HEK293 (cell line): ENCODE measurements around the gene IQSEC1.

Source experiments
- CTCF ChIA-PET: fragments of 350-600 bp; formaldehyde crosslinking; extraction: SDS; loops from one replicate; lab custom pipeline; 2021; ENCODE audit warnings: antibody characterized with exemption; lab: Yijun Ruan, JAX
- POLR2A ChIA-PET: fragments of 300-600 bp; formaldehyde crosslinking; extraction: SDS; loops from one replicate; lab custom pipeline; 2020; ENCODE audit warnings: antibody characterized with exemption, inconsistent platforms; lab: Yijun Ruan, JAX
- H3K27ac ChIP-seq: fragments of 200-500 bp; sonication (Bioruptor generic); 2 replicates; pipeline ENCODE4 v1.5.1; 2014; ENCODE audit warnings: low read depth, low read length, control low read depth, inconsistent platforms; ENCODE audit errors: extremely low read depth
- H3K36me3 ChIP-seq, 2 experiments: fragments of 200-500 bp in 1 of 2; sonication (Bioruptor generic) in 1 of 2; 1 replicate in 1 of 2; 2 replicates in 1 of 2; pipeline ENCODE4 v1.5.1; 2014 to 2017; ENCODE audit warnings: inconsistent platforms in 2 of 2, low read length in 2 of 2; ENCODE audit not compliant: control insufficient read depth in 2 of 2, insufficient read depth in 1 of 2
- H3K4me1 ChIP-seq: fragments of 200-500 bp; sonication (Bioruptor generic); 2 replicates; pipeline ENCODE4 v1.5.1; 2014; ENCODE audit warnings: mild to moderate bottlenecking, low read length, inconsistent platforms; ENCODE audit not compliant: control insufficient read depth, insufficient read depth
- H3K4me3 ChIP-seq: 2 replicates; pipeline ENCODE4 v1.5.1; 2011; ENCODE audit warnings: low read depth, mild to moderate bottlenecking, control low read depth, low read length, moderate library complexity
- H3K9me3 ChIP-seq: fragments of 200-500 bp; sonication (Bioruptor generic); 2 replicates; pipeline ENCODE4 v1.5.1; 2014; ENCODE audit warnings: low read depth, low read length, inconsistent platforms; ENCODE audit not compliant: control insufficient read depth, insufficient read depth
- HOXC10 ChIP-seq: sonication (generic); formaldehyde crosslinking; IDR thresholded peaks from 2 replicates; pipeline ENCODE4 v1.8.1; 2023; ENCODE audit warnings: mild to moderate bottlenecking, missing genetic modification reagents
- IKZF3 ChIP-seq: fragments of 450-650 bp; IDR thresholded peaks from 2 replicates; pipeline ENCODE4 v1.5.0; 2018; ENCODE audit warnings: missing biosample characterization, mild to moderate bottlenecking, missing genetic modification characterization, moderate library complexity
- KLF10 ChIP-seq: fragments of 450-650 bp; IDR thresholded peaks from 2 replicates; pipeline ENCODE4 v1.5.1; 2018; ENCODE audit warnings: missing biosample characterization, mild to moderate bottlenecking, missing genetic modification characterization
- MEIS1 ChIP-seq: sonication (generic); formaldehyde crosslinking; IDR thresholded peaks from 2 replicates; pipeline ENCODE4 v1.8.1; 2022; ENCODE audit warnings: missing genetic modification reagents, mild to moderate bottlenecking, borderline replicate concordance
- PRDM1 ChIP-seq: fragments of 450-650 bp; formaldehyde crosslinking; IDR thresholded peaks from 2 replicates; pipeline ENCODE4; 2016; ENCODE audit warnings: missing biosample characterization, missing genetic modification characterization
- SP3 ChIP-seq: fragments of 450-650 bp; formaldehyde crosslinking; IDR thresholded peaks from 2 replicates; pipeline ENCODE4 v1.5.1; 2016; ENCODE audit warnings: missing biosample characterization, missing genetic modification characterization
- ZNF121 ChIP-seq: fragments of 450-650 bp; formaldehyde crosslinking; IDR thresholded peaks from 2 replicates; pipeline ENCODE4 v1.5.1; 2016; ENCODE audit warnings: missing biosample characterization, missing genetic modification characterization
- ZNF211 ChIP-seq: fragments of 450-650 bp; formaldehyde crosslinking; IDR thresholded peaks from 2 replicates; pipeline ENCODE4 v1.5.1; 2016; ENCODE audit warnings: low read depth, missing biosample characterization, missing genetic modification characterization
- ZNF23 ChIP-seq: fragments of 450-650 bp; formaldehyde crosslinking; IDR thresholded peaks from 2 replicates; pipeline ENCODE4 v1.5.1; 2016; ENCODE audit warnings: missing biosample characterization, missing genetic modification characterization, borderline replicate concordance
- ZNF239 ChIP-seq: fragments of 450-650 bp; formaldehyde crosslinking; IDR thresholded peaks from 2 replicates; pipeline ENCODE4 v1.5.1; 2016; ENCODE audit warnings: missing biosample characterization, missing genetic modification characterization
- ZNF473 ChIP-seq: fragments of 450-650 bp; formaldehyde crosslinking; IDR thresholded peaks from 2 replicates; pipeline ENCODE4 v1.5.1; 2017; ENCODE audit warnings: missing biosample characterization, missing genetic modification characterization
- ZNF513 ChIP-seq: fragments of 450-650 bp; IDR thresholded peaks from 2 replicates; pipeline ENCODE4 v1.5.1; 2018; ENCODE audit warnings: missing biosample characterization, missing genetic modification characterization
- ZNF521 ChIP-seq: fragments of 450-650 bp; formaldehyde crosslinking; IDR thresholded peaks from 2 replicates; pipeline ENCODE4 v1.5.1; 2017; ENCODE audit warnings: missing biosample characterization, mild to moderate bottlenecking, missing genetic modification characterization
- ZNF623 ChIP-seq: fragments of 450-650 bp; formaldehyde crosslinking; IDR thresholded peaks from 2 replicates; pipeline ENCODE4 v1.5.1; 2016; ENCODE audit warnings: missing biosample characterization, missing genetic modification characterization
- ZNF624 ChIP-seq: fragments of 450-650 bp; formaldehyde crosslinking; IDR thresholded peaks from 2 replicates; pipeline ENCODE4 v1.5.1; 2017; ENCODE audit warnings: missing biosample characterization, missing genetic modification characterization
- ZNF777 ChIP-seq: fragments of 450-650 bp; formaldehyde crosslinking; IDR thresholded peaks from 2 replicates; pipeline ENCODE4 v1.5.1; 2017; ENCODE audit warnings: missing biosample characterization, missing genetic modification characterization, borderline replicate concordance
- ZNF785 ChIP-seq: fragments of 450-650 bp; formaldehyde crosslinking; IDR thresholded peaks from 2 replicates; pipeline ENCODE4 v1.5.1; 2016; ENCODE audit warnings: missing biosample characterization, missing genetic modification characterization
- ZNF791 ChIP-seq: fragments of 450-650 bp; formaldehyde crosslinking; IDR thresholded peaks from 2 replicates; pipeline ENCODE4 v1.5.1; 2016; ENCODE audit warnings: missing biosample characterization, missing genetic modification characterization
- ZSCAN5A ChIP-seq: fragments of 450-650 bp; formaldehyde crosslinking; IDR thresholded peaks from 2 replicates; pipeline ENCODE4 v1.5.1; 2016; ENCODE audit warnings: missing biosample characterization, missing genetic modification characterization
- TF ChIP-seq, protein P1 (sequence below): fragments of 450-650 bp; formaldehyde crosslinking; IDR thresholded peaks from 2 replicates; pipeline ENCODE4 v1.5.1; 2017; ENCODE audit warnings: missing biosample characterization, missing genetic modification characterization
- TF ChIP-seq, protein P2 (sequence below): fragments of 450-650 bp; formaldehyde crosslinking; conservative IDR thresholded peaks from 2 replicates; pipeline ENCODE4 v1.5.1; 2016; ENCODE audit warnings: low read depth, missing biosample characterization, missing genetic modification characterization
- TF ChIP-seq, protein P3 (sequence below): fragments of 450-650 bp; formaldehyde crosslinking; IDR thresholded peaks from 2 replicates; pipeline ENCODE4 v1.5.1; 2016; ENCODE audit warnings: missing biosample characterization, missing genetic modification characterization

IQSEC1 gene

DNA sequence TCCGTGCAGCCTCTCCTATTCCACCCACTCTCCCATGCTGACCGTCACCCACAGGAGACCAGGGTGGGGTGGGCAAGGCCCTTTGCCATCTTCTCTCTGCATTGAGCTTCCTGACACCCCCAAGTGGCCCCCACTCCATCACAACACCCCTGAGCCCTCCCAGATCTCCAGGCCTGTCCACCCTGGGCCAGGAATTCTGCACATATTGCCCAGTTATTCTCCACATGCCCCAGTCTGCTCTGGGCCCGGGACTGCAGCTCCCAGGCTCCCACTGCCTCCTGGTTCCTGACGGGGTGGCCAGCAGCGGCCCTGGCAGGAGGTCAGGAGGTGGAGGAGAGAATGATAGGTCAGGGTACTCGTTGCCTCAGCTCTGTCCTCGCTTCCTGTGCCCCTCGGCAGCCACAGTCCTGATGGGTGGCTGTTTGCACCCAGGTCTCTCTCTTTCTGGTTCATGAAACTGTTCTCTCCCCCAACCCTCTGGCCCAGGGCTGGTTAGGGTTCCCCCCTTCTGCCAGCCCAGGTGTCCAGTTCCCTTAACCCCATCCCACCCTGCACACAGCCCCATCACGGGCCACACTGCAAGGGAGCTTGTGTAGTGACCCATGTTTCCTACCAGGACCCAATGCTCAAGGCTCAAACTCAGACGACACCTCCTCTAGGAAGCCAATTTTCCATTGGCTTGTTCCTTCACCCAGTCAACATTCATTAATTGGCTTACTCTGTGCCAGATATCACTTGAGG is 47.3 kb downstream of the IQSEC1 start:
- ChIA-PET CTCF (no interaction called here), POLR2A (no interaction called here)
- H3K27ac ChIP-seq = no peak overlapping the region
- no peaks in the 10 kb centered on the region; the same call in 1 of the 2 replicates for H3K4me1 ChIP-seq
- no peak overlapping the region for H3K4me3 ChIP-seq
- no peaks in the 10 kb centered on the region for H3K36me3 ChIP-seq
- no peaks in the 10 kb centered on the region for H3K9me3 ChIP-seq
- no peak for TF ChIP-seq ZNF473 (tag by site-specific recombination)
- no peak for TF ChIP-seq ZNF791
- no peak for TF ChIP-seq ZNF23 (tag by site-specific recombination)
- no peak for TF ChIP-seq MEIS1 (CRISPR knock-in tag)
- no peak for TF ChIP-seq SP3
- no peak for TF ChIP-seq ZNF624
- TF ChIP-seq, protein P1, sequence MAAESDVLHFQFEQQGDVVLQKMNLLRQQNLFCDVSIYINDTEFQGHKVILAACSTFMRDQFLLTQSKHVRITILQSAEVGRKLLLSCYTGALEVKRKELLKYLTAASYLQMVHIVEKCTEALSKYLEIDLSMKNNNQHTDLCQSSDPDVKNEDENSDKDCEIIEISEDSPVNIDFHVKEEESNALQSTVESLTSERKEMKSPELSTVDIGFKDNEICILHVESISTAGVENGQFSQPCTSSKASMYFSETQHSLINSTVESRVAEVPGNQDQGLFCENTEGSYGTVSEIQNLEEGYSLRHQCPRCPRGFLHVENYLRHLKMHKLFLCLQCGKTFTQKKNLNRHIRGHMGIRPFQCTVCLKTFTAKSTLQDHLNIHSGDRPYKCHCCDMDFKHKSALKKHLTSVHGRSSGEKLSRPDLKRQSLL = no peak
- TF ChIP-seq ZNF785 = no peak
- no peak for TF ChIP-seq ZNF513 (tag by site-specific recombination)
- TF ChIP-seq ZNF121 (tag by site-specific recombination) = no peak
- TF ChIP-seq HOXC10 (CRISPR knock-in tag) = no peak
- no peak for TF ChIP-seq ZNF777 (tag by site-specific recombination)
- TF ChIP-seq ZNF211 (tag by site-specific recombination) = no peak
- no peak for TF ChIP-seq KLF10 (tag by site-specific recombination)

DNA sequence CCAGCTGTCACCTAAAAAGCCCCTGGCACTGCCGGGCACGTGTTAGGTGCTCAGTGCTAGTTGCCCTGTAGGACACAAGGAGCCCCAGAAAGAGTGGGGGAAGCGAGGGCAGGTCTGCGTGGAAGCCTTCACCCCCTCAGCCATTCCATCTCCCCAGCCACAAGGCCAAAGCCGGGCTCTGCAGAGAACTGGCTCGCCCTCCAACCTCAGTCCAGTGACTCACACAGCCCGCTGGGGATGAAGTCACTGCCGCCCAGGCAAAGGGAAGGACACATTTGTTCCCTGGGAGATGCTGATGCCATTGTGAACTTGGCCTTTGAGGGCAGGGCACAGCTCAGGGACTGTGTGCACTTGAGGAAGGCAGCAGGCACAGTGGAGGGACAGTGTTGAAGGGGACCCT is 48.1 kb downstream of the IQSEC1 start:
- CTCF ChIA-PET = no interaction called here
- POLR2A ChIA-PET = no interaction called here
- TF ChIP-seq ZNF521 (no peak), ZNF239 (tag by site-specific recombination) (no peak), IKZF3 (no peak), PRDM1 (tag by site-specific recombination) (no peak), ZNF624 (no peak), ZSCAN5A (tag by site-specific recombination) (no peak), ZNF623 (no peak)
- TF ChIP-seq, protein P2, sequence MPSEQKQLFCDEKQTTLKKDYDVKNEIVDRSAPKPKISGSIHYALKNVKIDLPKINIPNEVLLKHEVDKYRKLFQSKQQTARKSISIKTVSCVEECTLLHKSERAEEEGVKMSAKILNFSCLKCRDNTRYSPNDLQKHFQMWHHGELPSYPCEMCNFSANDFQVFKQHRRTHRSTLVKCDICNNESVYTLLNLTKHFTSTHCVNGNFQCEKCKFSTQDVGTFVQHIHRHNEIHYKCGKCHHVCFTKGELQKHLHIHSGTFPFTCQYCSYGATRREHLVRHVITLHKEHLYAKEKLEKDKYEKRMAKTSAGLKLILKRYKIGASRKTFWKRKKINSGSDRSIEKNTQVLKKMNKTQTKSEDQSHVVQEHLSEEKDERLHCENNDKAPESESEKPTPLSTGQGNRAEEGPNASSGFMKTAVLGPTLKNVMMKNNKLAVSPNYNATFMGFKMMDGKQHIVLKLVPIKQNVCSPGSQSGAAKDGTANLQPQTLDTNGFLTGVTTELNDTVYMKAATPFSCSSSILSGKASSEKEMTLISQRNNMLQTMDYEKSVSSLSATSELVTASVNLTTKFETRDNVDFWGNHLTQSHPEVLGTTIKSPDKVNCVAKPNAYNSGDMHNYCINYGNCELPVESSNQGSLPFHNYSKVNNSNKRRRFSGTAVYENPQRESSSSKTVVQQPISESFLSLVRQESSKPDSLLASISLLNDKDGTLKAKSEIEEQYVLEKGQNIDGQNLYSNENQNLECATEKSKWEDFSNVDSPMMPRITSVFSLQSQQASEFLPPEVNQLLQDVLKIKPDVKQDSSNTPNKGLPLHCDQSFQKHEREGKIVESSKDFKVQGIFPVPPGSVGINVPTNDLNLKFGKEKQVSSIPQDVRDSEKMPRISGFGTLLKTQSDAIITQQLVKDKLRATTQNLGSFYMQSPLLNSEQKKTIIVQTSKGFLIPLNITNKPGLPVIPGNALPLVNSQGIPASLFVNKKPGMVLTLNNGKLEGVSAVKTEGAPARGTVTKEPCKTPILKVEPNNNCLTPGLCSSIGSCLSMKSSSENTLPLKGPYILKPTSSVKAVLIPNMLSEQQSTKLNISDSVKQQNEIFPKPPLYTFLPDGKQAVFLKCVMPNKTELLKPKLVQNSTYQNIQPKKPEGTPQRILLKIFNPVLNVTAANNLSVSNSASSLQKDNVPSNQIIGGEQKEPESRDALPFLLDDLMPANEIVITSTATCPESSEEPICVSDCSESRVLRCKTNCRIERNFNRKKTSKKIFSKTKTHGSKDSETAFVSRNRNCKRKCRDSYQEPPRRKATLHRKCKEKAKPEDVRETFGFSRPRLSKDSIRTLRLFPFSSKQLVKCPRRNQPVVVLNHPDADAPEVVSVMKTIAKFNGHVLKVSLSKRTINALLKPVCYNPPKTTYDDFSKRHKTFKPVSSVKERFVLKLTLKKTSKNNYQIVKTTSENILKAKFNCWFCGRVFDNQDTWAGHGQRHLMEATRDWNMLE (tag by site-specific recombination) = no peak
- TF ChIP-seq, protein P3, sequence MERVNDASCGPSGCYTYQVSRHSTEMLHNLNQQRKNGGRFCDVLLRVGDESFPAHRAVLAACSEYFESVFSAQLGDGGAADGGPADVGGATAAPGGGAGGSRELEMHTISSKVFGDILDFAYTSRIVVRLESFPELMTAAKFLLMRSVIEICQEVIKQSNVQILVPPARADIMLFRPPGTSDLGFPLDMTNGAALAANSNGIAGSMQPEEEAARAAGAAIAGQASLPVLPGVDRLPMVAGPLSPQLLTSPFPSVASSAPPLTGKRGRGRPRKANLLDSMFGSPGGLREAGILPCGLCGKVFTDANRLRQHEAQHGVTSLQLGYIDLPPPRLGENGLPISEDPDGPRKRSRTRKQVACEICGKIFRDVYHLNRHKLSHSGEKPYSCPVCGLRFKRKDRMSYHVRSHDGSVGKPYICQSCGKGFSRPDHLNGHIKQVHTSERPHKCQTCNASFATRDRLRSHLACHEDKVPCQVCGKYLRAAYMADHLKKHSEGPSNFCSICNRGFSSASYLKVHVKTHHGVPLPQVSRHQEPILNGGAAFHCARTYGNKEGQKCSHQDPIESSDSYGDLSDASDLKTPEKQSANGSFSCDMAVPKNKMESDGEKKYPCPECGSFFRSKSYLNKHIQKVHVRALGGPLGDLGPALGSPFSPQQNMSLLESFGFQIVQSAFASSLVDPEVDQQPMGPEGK (tag by site-specific recombination) = no peak

More for the DNA sequence above, 48.1 kb downstream of the IQSEC1 start:
- H3K9me3 ChIP-seq = no peaks in the 10 kb centered on the region
- H3K27ac ChIP-seq = no peak overlapping the region
- H3K4me3 ChIP-seq = no peak overlapping the region
- no peaks in the 10 kb centered on the region for H3K36me3 ChIP-seq
- no peaks in the 10 kb centered on the region; the same call in 1 of the 2 replicates for H3K4me1 ChIP-seq
